ENCODE measurements around the gene RHOJ. TPM values are rescaled to one million over a fixed set of nuclear protein-coding genes. Genes with fewer than 3 reads are reported as not detected.
A peak's percentile ranks its signal among the peaks of the same experiment; 100 is the strongest.
"Not testable (repeated sequence)": the region's sequence is repeated elsewhere in the genome, so short reads cannot be mapped to it uniquely, and the experiment has no call there.

The RHOJ gene
- total RNA-seq, 1 donor from 2014 or later = 115 TPM

DNA sequence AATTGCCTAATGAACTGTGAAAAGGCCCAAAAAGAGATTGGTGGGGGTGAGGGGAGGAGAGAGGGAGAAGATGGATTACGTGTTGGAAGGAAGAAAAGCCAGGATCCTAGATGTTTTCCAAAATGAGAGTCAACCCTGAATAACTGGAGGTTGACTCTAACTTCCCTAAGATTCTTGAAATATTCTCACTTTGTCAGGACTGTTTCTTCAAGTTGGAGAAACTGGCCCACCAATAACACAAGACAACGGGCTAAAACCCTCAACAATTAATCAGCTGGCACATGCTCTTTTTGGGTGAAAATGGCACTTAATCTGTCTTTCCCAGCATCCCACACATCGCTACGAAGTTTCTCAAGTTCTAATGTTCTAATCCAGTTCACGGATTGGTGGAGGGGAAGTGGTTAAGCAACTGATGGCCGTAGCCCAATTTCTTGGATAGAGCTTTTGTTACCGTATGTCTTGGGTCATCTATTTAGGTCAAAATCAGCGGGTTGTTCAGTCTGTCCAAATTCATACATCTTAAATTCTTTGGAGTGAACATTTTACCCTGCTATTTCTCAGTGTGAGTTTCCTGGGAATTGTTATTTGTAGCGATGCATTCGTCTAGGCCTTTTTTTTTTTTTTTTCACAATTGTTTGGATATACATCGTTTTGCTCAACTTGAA, 65.5 kb downstream of the RHOJ start:
- no peak for DNase-seq

DNA sequence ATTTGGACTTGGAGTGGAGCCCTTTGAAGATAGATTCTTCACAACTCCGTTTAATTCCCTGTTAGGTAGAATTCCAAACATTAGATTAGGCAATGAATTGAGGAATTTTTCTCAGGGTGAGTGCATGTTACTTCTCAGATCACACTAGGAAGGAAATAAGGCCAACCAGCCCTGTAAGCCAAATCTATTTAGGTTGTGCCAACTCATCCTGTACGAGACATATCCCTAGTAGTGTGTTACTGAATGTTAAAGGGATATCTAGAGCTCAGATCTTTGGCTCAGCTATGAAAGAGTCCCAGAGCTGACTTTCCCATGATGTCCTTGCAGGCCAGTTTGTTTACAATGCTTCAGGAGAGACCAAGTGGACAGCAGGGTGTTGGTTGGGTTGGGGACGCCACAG, 68.9 kb downstream of the RHOJ start:
- peak; percentile 46 for DNase-seq

DNA sequence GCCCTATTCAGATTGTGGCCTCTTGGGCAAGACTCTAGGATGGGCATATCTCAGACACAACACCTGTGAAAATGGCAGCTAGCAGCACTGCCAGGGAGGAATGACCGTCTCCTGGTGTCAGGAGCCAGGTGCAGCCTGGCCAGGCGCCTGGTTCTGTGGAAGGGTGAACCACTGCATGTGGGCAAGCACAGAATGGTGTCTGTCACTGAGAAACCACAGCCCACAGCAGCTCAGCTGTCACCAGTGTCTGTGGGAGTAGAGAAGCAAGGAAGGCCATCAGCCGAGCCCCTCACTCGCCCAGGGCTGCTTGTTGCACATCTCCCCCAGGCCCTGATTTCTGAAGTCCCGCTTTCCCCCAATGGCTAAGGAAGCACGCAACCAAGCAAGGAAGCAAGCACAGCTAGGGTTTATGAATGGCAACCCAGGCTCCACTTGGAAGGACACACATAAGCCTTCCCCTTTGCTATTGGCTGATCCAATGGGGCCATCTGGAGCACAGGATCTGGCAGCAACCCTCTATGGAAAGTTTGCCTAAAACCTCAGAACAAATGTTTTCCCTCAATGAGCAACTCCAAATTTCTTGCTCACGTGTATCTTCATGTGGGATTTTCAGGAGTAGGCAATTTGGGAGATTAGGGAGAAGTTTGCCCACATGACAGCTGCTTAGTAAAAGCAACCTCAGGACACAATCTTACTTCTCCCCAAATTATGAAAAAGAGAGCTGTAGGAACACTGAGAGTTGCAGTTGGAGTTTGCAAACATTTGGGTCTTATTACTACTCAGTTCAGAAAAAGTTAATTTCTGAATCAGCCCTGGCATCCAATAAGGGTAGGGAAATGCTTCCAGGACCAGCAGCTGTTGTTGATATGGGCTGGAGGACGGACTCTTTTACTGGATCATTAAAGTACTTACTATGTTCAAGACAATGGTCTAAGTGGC, 69.7 kb downstream of the RHOJ start:
- no peak for DNase-seq

DNA sequence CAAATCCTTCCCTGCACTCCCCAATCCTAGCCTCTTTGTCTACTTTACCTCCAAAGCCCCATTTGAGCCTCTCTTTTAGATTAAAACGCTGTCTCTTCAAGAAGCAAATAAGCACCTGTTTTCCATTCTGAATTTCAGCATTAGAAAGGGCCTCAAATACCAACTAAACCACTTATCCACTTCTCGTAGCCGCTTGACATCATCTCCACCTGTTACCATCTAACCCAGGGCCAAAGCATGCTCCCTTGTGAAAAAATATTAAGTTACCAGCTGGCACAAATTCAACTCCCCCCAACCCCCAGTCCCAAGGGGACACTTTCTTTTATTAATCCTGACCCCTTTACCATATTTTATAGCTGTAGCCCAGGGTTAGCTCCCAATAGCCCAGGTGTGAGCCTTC, 71.4 kb downstream of the RHOJ start:
- DNase-seq = no peak

DNA sequence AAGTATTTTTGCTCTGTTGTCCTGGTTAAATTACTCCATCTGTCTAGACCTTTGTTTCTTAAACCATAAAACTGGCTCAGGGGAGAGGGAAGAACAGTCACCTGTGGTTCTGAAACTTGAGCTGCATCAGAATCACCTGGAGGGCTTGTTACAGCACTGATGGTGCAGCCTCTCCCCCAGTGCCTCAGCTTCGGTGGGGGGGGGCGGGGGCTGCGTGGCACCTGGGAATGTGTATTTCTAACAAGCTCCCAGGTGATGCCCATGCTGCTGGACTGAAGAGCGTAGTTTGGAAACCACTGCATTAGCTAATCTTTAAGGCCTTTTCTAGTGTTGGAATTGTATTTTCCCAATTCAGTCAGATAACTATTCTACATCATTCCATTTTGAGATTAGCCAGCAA, 71.8 kb downstream of the RHOJ start:
- DNase-seq = no peak

DNA sequence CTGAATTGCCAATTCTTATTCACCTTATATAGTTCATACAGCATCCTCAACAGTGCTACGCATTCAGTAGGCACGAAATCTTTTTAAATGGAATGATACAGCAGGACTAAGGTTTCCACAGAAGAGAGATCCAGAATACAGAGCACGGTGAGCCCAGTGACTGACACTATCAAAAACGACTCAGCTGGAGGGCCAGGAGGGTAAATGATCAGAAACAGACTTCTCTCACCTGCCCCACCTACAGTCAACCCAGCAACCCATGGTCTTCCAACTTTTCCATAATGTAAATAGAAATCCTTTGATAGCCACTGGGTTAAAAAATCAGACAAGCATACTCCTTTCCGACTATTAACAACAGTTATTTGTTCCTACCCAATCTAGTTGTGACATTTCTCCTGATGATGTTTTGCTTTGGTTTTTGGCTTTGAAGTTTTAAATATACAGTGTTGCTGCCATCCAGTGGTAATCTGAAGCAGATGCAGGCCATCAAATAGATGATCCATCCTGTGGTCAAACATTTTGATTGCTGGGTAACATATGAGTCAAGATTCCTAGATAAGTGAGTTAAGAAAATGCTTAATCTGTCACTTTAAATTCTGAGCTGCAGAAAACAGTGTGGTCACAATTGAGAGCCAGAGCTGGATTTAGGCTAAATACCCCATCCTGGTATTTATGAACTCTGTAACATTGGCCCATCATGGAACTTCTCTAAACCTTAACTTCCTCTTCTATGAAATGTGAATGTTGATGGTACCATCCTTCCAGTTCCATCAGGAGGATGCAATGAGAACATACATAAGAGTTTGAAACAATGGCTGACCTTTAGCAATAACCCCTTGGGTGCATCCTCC, 72.5 kb downstream of the RHOJ start:
- DNase-seq = peak; percentile 70

DNA sequence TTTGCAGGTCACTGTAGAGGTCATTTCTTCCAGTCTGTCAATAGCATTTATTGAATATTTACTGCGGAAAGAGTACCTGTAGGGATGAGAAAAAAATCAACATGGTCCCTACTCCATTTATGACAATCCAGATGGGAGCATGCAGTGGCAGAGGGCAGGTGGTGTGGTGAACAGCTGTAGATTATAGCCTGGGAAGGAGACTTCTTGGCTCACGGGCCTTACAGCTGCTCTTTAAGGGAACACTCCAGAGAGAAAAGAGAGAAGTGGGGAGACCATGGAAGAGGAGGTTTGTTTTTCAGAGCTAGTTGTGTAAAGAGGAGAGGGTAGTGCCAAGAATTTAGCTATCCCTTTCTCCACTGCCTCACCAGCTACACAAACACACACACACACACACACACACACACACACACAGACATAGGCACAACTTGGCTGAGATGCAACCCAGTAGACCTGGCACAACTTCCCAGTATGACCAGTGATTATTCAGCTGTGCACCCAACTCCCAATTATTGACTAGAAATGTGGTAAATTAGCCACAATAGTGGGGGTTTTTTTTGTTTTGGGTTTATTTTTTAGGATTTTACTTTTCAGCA, 73.4 kb downstream of the RHOJ start:
- no peak for DNase-seq

DNA sequence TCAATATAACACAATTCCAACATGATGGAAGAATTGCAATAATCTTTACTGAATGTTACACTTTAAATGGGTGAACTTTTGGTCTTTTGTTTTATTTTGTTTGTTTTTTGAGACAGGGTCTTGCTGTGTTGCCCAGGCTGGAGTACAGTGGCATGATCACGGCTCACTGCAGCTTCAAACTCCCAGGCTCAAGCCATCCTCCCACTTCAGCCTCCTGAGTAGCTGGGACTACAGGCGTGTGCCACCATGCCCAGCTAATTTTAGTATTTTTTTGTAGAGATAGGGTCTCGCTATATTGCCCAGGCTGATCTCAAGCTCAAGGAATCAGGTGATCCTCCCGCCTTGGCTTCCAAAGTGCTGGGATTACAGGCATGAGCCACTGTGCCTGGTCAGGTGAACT, 75.7 kb downstream of the RHOJ start:
- not testable (repeated sequence) for DNase-seq

DNA sequence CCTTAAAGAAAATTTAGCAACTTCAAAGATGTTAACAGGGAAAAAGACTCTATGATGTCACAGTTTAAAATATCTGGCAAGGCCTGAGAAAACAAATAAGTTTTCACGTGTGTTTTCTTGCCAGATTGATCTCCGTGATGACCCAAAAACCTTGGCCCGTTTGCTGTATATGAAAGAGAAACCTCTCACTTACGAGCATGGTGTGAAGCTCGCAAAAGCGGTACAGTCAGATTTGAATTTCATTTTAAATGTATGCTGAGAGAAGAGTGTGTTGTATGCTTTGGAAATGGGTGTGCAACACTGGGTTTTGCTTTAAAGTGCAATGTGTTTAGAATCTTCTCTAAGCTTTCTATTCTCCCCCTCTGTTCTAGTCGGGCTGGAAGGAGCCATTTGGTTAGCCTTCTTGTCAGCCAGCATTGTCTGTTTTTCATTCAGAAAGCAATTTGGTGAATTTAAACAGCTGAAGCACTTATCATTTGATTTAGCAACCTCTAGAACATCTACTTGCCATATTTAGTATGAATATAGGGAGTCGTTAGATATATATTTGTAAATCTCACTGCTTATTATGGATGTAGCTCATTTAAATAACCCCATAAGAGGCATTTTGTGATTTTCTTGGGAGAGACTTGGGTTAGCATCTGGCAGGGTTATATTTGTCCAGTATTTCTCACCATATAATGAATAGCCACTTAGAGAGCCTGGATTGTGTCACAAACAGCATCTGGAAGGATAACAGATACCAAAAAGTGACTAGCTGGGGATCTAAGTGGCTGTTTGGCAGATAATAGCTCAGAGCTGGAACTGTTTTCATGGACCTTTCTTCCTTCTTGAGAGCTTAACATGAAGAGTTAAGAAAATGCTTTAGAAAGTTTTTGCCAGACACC, 79.0 kb downstream of the RHOJ start:
- DNase-seq = no peak

DNA sequence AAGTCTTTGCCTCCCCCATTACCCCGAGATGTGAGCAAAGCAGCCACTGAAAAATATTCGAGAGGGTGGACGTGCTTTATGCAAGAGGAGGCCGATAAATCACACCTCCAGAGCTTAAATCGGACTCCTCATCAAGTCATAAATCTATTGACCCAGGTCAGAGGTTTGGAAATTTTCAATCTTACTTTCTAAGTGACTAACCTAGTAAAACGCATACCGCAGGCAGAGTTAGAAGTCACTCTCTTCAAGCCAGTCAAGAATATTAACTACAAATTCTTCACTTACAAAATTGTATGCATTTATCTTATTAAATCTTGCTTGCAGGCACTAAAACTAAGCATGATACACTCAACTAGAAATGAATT, 79.6 kb downstream of the RHOJ start:
- no peak for DNase-seq

DNA sequence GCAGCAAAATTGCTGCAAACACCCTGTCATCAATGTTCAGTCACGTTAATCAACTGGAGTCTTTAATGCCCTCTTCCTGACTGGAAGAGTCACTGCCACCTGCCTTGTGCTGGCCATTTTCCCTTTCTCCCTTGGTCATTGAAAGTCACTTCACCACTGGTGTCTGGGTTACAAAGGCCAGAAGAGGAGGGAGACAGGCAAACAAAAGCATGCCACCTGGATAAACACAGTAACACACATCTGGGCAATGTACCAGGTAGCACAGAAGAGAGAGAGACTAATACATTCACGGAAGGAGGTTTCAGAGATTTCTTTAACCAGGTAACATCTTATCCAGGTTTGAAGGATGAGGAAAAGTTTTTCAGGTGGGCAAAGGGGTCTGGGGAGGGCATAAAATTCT, 81.8 kb downstream of the RHOJ start:
- DNase-seq = no peak

DNA sequence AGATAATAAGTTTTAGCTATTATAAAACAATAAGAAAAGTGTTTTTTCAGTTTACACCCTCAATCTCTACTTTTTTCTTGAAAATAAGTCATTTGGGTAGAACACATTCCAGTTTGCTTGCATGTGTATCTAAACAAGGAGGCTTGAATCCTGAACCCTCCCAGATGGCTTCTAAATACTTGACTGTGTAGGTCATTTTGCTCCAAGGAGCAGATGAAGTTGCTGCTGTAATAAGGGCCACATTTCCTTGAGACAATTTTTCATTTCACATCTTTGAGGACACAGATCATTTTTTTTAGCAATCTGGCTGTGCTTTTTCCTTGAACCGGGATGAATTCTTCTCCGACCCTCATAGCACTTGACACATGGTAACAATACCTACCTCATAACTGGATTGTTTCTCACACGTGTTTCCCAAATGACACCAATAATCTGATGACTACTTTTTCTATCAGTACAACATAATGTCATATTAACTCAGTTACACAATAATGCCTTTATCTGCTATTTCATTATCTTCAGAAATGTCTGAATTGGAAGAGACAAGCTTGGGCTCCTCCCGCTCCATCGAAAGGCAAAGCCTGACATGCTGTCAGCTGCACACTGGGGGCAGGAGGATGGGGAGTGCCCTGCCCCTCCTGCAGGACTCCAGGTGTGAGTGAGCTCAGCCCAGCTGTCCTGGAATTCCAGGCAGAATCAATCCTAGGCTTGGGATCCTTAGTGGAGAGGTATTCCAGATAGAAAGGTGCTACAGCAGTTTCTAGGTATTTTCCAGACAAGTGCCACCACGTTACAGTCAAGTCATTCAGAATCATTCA, 83.6 kb downstream of the RHOJ start:
- DNase-seq = no peak

DNA sequence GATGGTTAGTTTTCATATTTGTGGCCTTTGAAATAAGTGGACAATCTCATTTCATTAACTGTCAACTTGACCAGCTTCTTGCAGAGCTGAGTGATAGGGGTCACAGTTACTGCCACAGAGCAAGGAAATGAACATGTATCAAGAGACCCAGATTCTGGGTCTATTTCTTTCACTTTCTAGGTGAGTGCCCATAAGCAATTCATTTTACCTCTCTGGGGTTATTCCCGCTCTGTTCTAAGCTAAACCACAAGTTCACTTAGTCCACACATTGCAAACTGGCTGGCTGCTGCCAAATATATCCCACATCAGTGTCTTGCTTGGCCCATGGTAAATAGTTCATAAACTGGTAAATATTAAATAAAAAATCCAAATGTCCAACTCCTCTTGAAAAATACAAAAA, 84.6 kb downstream of the RHOJ start:
- no peak for DNase-seq

DNA sequence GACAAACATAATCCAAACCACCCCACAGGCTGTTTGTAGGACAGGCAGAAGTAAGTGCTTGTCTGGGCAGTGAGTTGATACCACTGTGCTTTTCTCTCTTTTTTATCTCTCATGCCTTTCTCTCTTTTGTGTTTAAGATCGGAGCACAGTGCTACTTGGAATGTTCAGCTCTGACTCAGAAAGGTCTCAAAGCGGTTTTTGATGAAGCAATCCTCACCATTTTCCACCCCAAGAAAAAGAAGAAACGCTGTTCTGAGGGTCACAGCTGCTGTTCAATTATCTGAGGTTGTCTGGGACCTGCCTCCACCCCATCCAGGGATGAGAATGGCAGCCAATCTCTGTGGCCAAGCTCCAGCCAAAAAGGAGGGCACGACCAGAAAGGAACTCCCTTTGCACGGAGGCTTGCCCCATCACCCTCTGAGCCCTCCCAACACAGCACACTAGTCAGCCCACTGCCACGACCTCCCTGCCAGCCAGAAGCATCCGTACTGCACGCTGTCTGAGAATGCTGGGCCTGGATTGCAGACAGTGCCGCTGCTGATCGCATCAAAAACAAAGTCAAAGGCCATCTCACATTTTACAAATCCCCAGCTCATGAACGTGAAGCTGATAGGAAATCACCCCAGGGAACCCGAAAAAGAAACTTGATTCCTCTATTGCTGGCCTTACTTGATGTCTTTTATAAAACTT, 86.6 kb downstream of the RHOJ start:
- no peak for DNase-seq

DNA sequence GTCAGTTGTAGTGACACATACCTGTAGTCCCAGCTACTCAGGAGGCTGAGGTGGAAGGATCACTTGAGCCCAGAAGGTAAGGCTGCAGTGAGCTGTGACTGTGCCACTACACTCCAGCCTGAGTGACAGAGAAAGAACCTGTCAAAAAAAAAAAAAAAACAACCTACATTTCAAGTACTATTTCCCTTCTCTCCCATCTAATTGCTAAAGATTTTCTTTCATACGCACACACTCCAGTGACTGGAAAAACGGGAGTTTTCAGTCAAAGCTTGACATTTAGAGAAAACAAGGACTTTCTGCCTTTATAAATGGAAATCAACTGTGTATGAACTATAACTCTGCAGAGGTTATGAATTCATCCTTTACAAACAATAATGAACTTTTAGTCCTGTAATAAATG, 88.6 kb downstream of the RHOJ start:
- DNase-seq = no peak

DNA sequence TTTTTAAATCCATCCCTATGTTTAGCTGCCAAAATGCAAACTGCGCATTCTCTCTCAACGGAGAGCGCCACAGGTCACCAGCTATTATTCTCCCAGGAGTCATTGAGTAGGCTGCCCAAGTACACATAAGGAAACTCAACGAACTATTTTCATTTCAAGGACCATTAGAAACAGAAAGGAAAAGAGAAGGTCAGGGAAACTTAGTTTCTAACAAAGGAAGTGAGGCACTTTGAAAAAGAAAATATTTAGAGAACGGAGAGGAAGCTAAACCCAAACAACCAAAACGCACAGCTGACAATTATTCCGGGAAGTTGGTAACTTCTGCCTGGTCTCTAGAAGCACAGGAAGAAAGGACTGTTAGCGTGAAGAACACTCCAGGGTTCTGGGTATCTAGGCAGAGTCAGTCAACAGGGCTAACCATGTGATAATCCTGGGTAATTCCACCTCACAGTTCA, 91.0 kb downstream of the RHOJ start:
- peak; percentile 45 for DNase-seq

DNA sequence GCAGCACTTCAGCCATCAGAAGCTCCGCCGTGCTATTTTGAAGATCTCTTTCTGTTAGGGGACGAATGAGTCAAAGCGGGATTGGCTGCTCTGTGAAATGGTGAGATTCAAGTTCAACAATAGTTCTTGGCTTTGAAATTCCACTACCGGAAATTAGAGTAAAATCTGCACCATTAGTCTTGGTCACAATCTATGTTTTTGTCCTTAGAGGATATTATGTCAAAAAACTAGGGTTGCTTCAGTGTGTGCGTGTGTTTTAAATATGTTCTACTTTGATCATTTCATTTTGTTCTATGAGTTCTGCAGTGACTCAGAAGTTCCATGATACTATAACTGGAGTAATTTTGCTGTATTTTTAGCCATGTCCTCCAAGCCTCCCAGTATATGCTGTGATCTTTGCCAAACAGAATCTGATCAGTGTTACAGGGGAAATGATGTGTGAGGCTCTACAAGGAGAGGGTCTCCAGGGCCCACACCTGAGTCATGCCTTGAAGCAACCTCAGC, 91.9 kb downstream of the RHOJ start:
- DNase-seq = peak; percentile 53

DNA sequence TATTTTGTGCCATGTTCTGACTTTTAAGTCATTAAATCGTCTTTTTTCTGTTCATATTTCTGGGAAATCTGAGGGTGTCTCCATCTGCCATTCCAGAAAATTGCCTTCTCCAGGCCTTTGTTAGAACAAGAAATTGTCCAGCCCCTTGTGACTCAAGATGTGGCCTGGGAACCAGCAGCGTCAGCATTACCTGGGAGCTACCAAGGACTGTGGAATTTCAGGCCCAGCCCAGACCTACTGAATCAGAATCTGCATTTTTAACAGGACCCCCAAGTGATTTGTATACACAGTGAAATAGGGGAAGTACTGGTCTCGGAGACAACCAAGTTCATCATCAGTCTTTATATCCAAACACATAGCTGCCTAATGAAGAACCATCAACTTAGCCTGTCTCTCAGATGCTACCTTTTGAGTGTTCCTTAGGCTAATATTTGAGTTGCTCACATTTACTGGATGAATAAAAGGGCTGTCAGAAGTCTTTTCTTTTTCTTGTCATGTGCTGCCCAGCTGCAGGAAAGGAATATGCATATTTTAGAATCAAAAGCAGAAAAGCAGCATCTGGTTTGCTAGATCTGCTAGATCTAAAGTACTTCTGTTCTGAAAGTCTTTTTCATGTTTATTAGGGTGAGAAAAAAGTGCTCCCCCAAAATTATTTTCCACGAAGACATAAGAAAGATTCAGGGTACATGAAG, 93.3 kb downstream of the RHOJ start:
- no peak for DNase-seq
